PC-9 (cell line): ENCODE data around the gene CIP2A.

Experiments used
- CTCF ChIP-seq: fragments of 200-600 bp; sonication (generic); conservative IDR thresholded peaks from 2 replicates; pipeline ENCODE4 v1.6.1; 2017; ENCODE audit warnings: mixed run types, antibody characterized with exemption, mild to moderate bottlenecking, moderate library complexity
- EZH2 ChIP-seq: fragments of 200-600 bp; sonication (generic); IDR thresholded peaks from 2 replicates; pipeline ENCODE4 v1.8.0; 2017; ENCODE audit warnings: antibody characterized with exemption, low read depth

GRCh38 chr3:108589081-108589997 lies at the start of gene CIP2A, which contains the start of gene DZIP3:
- TF ChIP-seq CTCF: no peak
- no peak for TF ChIP-seq EZH2
